H1 (cell line): ENCODE results near the gene RAD51B. TPM values are rescaled to one million over a fixed set of nuclear protein-coding genes. Genes with fewer than 3 reads are reported as not detected.

Experiments
- CTCF ChIA-PET: fragments of 300-600 bp; sonication (Branson Sonifier 250); formaldehyde crosslinking; loops from one replicate; lab custom pipeline; 2021; ENCODE audit not compliant: partially characterized antibody; lab: Charles Lee
- POLR2A ChIA-PET: fragments of 300-600 bp; sonication (Branson Sonifier 250); formaldehyde crosslinking; loops from one replicate; lab custom pipeline; 2021; ENCODE audit warnings: inconsistent platforms; ENCODE audit not compliant: partially characterized antibody; lab: Charles Lee
- DNase-seq, 2 experiments: peaks; one replicate each; pipeline versions ENCODE4 v3.0.0 to v3.0.0-alpha.2; 2010 to 2022; ENCODE audit warnings: low spot score in 2 of 2, low read depth in 1 of 2, mixed read lengths in 1 of 2
- FAIRE-seq: peaks from 2 replicates; lab custom pipeline; 2011; peaks lifted over from hg19 to GRCh38; lab: Jason Lieb, UNC
- H2AFZ ChIP-seq: 2 replicates; pipeline ENCODE4 v1.8.1; 2012; ENCODE audit warnings: low read length, inconsistent platforms
- H2AK5ac ChIP-seq: 2 replicates; pipeline ENCODE4 v1.6.1; 2013; ENCODE audit warnings: low read depth, low read length
- H2BK120ac ChIP-seq: replicated peaks from 2 replicates; pipeline ENCODE3; 2013; ENCODE audit warnings: low read depth, low read length, inconsistent platforms
- H2BK12ac ChIP-seq: 2 replicates; pipeline ENCODE4 v1.6.1; 2013; ENCODE audit warnings: low read depth, low read length
- H2BK15ac ChIP-seq: 2 replicates; pipeline ENCODE4 v1.6.1; 2013; ENCODE audit warnings: low read length
- H2BK20ac ChIP-seq: 2 replicates; pipeline ENCODE4 v1.6.1; 2013; ENCODE audit warnings: low read length
- H2BK5ac ChIP-seq: 2 replicates; pipeline ENCODE4 v1.6.1; 2013; ENCODE audit warnings: low read depth, low read length
- H3K14ac ChIP-seq: 2 replicates; pipeline ENCODE4 v1.6.1; 2013; ENCODE audit warnings: inconsistent platforms; ENCODE audit not compliant: insufficient read length
- H3K18ac ChIP-seq: 2 replicates; pipeline ENCODE4 v1.6.1; 2013; ENCODE audit warnings: low read length; ENCODE audit errors: extremely low read depth
- H3K23ac ChIP-seq: 2 replicates; pipeline ENCODE4 v1.6.1; 2013; ENCODE audit warnings: inconsistent platforms; ENCODE audit not compliant: insufficient read length
- H3K23me2 ChIP-seq: 2 replicates; pipeline ENCODE4 v1.6.1; 2013; ENCODE audit warnings: low read depth, low read length
- H3K27ac ChIP-seq: 2 replicates; pipeline ENCODE4 v1.6.1; 2011; ENCODE audit warnings: low read depth, low read length, inconsistent platforms
- H3K27me3 ChIP-seq, 4 experiments: replicated peaks in 1 of 4; 1 replicate in 1 of 4; 2 replicates in 3 of 4; pipeline versions ENCODE4 v1.6.1 to v1.8.1; 2011 to 2013; ENCODE audit warnings: low read length in 3 of 4, mild to moderate bottlenecking in 3 of 4, inconsistent platforms in 2 of 4, mixed read lengths in 2 of 4, moderate library complexity in 1 of 4; ENCODE audit not compliant: control insufficient read depth in 3 of 4, insufficient read depth in 3 of 4; ENCODE audit errors: extremely low read depth in 1 of 4
- H3K36me3 ChIP-seq, 4 experiments: 2 replicates each; pipeline versions ENCODE4 v1.6.1 to v1.8.1; 2011 to 2013; ENCODE audit warnings: mild to moderate bottlenecking in 4 of 4, low read length in 3 of 4, moderate library complexity in 2 of 4, control low read depth in 1 of 4, inconsistent platforms in 1 of 4; ENCODE audit not compliant: insufficient read depth in 4 of 4, control insufficient read depth in 2 of 4
- H3K4ac ChIP-seq: replicated peaks from 2 replicates; pipeline ENCODE3; 2013; ENCODE audit warnings: low read length, low read depth, mixed read lengths, inconsistent platforms; ENCODE audit not compliant: insufficient read length
- H3K4me1 ChIP-seq, 4 experiments: replicated peaks in 1 of 4; 1 replicate in 1 of 4; 2 replicates in 3 of 4; pipeline versions ENCODE4 v1.6.1 to v1.8.1; 2011 to 2013; ENCODE audit warnings: low read length in 3 of 4, inconsistent platforms in 2 of 4, mixed read lengths in 1 of 4; ENCODE audit not compliant: insufficient read depth in 4 of 4, control insufficient read depth in 3 of 4
- H3K4me2 ChIP-seq, 2 experiments: 2 replicates each; pipeline versions ENCODE4 v1.6.1 to v1.8.1; 2011 to 2013; ENCODE audit warnings: low read depth in 2 of 2, low read length in 2 of 2, control low read depth in 1 of 2, inconsistent platforms in 1 of 2, mild to moderate bottlenecking in 1 of 2; ENCODE audit not compliant: insufficient read depth in 1 of 2
- H3K4me3 ChIP-seq, 4 experiments: fragments of 200-600, 300-600 bp in 1 of 4; sonication (generic), shearing (Covaris generic), sonication (Bioruptor Twin) in 1 of 4; 2 replicates each; pipeline versions ENCODE4 v1.5.1 to v1.8.1; 2011 to 2016; ENCODE audit warnings: low read length in 4 of 4, low read depth in 3 of 4, control low read depth in 2 of 4, inconsistent platforms in 2 of 4, mild to moderate bottlenecking in 2 of 4, mixed read lengths in 1 of 4, moderate library complexity in 1 of 4; ENCODE audit not compliant: insufficient read depth in 2 of 4; ENCODE audit errors: extremely low read depth in 1 of 4
- H3K56ac ChIP-seq: replicated peaks from 2 replicates; pipeline ENCODE3; 2013; ENCODE audit warnings: low read depth, mild to moderate bottlenecking, mixed read lengths, low read length, inconsistent platforms; ENCODE audit not compliant: insufficient read length
- H3K79me1 ChIP-seq: 2 replicates; pipeline ENCODE4 v1.6.1; 2013; ENCODE audit warnings: low read depth, low read length, control low read depth
- H3K79me2 ChIP-seq, 2 experiments: 2 replicates each; pipeline versions ENCODE4 v1.6.1 to v1.8.1; 2012 to 2013; ENCODE audit warnings: low read length in 2 of 2, mild to moderate bottlenecking in 2 of 2, inconsistent platforms in 1 of 2; ENCODE audit not compliant: insufficient read depth in 2 of 2, control insufficient read depth in 1 of 2
- H3K9ac ChIP-seq, 4 experiments: replicated peaks in 1 of 4; 1 replicate in 1 of 4; 2 replicates in 3 of 4; pipeline versions ENCODE4 v1.6.1 to v1.8.1; 2011 to 2013; ENCODE audit warnings: low read depth in 3 of 4, low read length in 3 of 4, control low read depth in 2 of 4, mild to moderate bottlenecking in 2 of 4, moderate library complexity in 2 of 4, inconsistent platforms in 1 of 4; ENCODE audit errors: extremely low read depth in 1 of 4
- H3K9me3 ChIP-seq, 2 experiments: 2 replicates each; pipeline versions ENCODE4 v1.6.1 to v1.8.1; 2012 to 2013; ENCODE audit warnings: mild to moderate bottlenecking in 2 of 2, moderate library complexity in 2 of 2, control low read depth in 1 of 2, inconsistent platforms in 1 of 2, low read depth in 1 of 2, low read length in 1 of 2, mixed read lengths in 1 of 2; ENCODE audit not compliant: insufficient read depth in 2 of 2
- H4K20me1 ChIP-seq, 2 experiments: replicated peaks in 1 of 2; 2 replicates each; pipeline versions ENCODE3 to v1.8.1; 2011 to 2013; ENCODE audit warnings: inconsistent platforms in 2 of 2, low read length in 2 of 2, mild to moderate bottlenecking in 1 of 2; ENCODE audit not compliant: insufficient read depth in 2 of 2, control insufficient read depth in 1 of 2
- H4K5ac ChIP-seq: 2 replicates; pipeline ENCODE4 v1.6.1; 2013; ENCODE audit warnings: low read length, low read depth, mixed read lengths, inconsistent platforms; ENCODE audit not compliant: insufficient read length
- H4K8ac ChIP-seq: 2 replicates; pipeline ENCODE4 v1.8.0; 2013; ENCODE audit warnings: mild to moderate bottlenecking, moderate library complexity, low read length, inconsistent platforms; ENCODE audit not compliant: insufficient read depth; ENCODE audit errors: extremely low read depth
- H4K91ac ChIP-seq: replicated peaks from 2 replicates; pipeline ENCODE3; 2013; ENCODE audit warnings: low read length, mixed read lengths, inconsistent platforms; ENCODE audit not compliant: insufficient read length
- CBX8 ChIP-seq: fragments of 300-800, 300-1000 bp; sonication (generic); IDR thresholded peaks from 2 replicates; pipeline ENCODE4 v1.7.1; 2016; ENCODE audit warnings: low read depth, low read length, borderline replicate concordance
- CHD1 ChIP-seq: IDR thresholded peaks from 2 replicates; pipeline ENCODE4 v1.6.1; 2012; ENCODE audit warnings: low read depth, low read length, improper control_type of control experiment
- JUN ChIP-seq: IDR thresholded peaks from 2 replicates; pipeline ENCODE4 v1.6.1; 2011; ENCODE audit warnings: low read depth, mild to moderate bottlenecking, improper control_type of control experiment, low read length
- JUND ChIP-seq: IDR thresholded peaks from 2 replicates; pipeline ENCODE4 v1.6.1; 2011; ENCODE audit warnings: mild to moderate bottlenecking, improper control_type of control experiment, low read length
- NANOG ChIP-seq: IDR thresholded peaks from 2 replicates; pipeline ENCODE4 v1.6.1; 2011; ENCODE audit warnings: low read length, low read depth, mild to moderate bottlenecking, inconsistent platforms; ENCODE audit not compliant: insufficient read depth, poor library complexity, severe bottlenecking
- POLR2A ChIP-seq, 2 experiments: IDR thresholded peaks; 1 replicate in 1 of 2; 2 replicates in 1 of 2; pipeline ENCODE4 v1.6.1; 2011; ENCODE audit warnings: low read depth in 2 of 2, low read length in 2 of 2, mild to moderate bottlenecking in 2 of 2; ENCODE audit errors: control extremely low read depth in 1 of 2
- SIX5 ChIP-seq: IDR thresholded peaks from 2 replicates; pipeline ENCODE4 v1.6.1; 2011; ENCODE audit warnings: mild to moderate bottlenecking, low read depth, low read length
- TAF1 ChIP-seq: IDR thresholded peaks from 2 replicates; pipeline ENCODE4 v1.6.1; 2011; ENCODE audit warnings: mild to moderate bottlenecking, low read depth, low read length
- TCF12 ChIP-seq: IDR thresholded peaks from 2 replicates; pipeline ENCODE4 v1.6.1; 2011; ENCODE audit warnings: low read depth, mild to moderate bottlenecking, low read length
- WGBS, 2 experiments: shearing (Covaris generic) in 1 of 2; methylation state at CpG; one replicate each; pipeline versions ENCODE4 v1.1.6 to v1.1.7; 2013 to 2015; ENCODE audit warnings: low lambda C conversion rate in 2 of 2, mixed read lengths in 2 of 2, inconsistent platforms in 1 of 2, low coverage in 1 of 2, missing lambda C conversion rate in 1 of 2; ENCODE audit not compliant: insufficient replicate concordance in 2 of 2, insufficient coverage in 1 of 2, insufficient read length in 1 of 2; ENCODE audit errors: extremely low coverage in 1 of 2, missing lambda C conversion rate in 1 of 2; 5-methylcytosine and 5-hydroxymethylcytosine counted together
- polyA plus RNA-seq, 7 experiments: library from polyadenylated mRNA; depleted of rRNA in 3 of 7; stranded (reverse) in 5 of 7; unstranded in 2 of 7; fragments of >200 nt in 5 of 7; fragments of 200-250 nt in 2 of 7; gene quantifications; 1 replicate in 5 of 7; 2 replicates in 1 of 7; 4 replicates in 1 of 7; pipeline versions ENCODE4 v1.2.1 to v1.2.3, GENCODE V29; 2011 to 2013; ENCODE audit warnings: missing spikeins in 2 of 7, mixed read lengths in 2 of 7
- total RNA-seq: library from RNA; stranded (reverse); fragmentation: NEBNext Ultra II Directional; extraction: Animal tissue kit (Norgen Biotek cat#: 25700); gene quantifications from 2 replicates; pipeline ENCODE4 v1.2.1, GENCODE V29; 2021
- TF ChIP-seq, protein P1 (sequence below): IDR thresholded peaks from 2 replicates; pipeline ENCODE4 v1.6.1; 2011; ENCODE audit warnings: low read length, improper control_type of control experiment
- TF ChIP-seq, protein P2 (sequence below): IDR thresholded peaks from 2 replicates; pipeline ENCODE4 v1.6.1; 2012; ENCODE audit warnings: inconsistent platforms

RAD51B gene
- total and polyA plus RNA-seq, 2 of the 8 experiments (the other 6 are each of a cell fraction or from before 2014, with no cell fraction given): 3.9 to 14.9 TPM

DNA sequence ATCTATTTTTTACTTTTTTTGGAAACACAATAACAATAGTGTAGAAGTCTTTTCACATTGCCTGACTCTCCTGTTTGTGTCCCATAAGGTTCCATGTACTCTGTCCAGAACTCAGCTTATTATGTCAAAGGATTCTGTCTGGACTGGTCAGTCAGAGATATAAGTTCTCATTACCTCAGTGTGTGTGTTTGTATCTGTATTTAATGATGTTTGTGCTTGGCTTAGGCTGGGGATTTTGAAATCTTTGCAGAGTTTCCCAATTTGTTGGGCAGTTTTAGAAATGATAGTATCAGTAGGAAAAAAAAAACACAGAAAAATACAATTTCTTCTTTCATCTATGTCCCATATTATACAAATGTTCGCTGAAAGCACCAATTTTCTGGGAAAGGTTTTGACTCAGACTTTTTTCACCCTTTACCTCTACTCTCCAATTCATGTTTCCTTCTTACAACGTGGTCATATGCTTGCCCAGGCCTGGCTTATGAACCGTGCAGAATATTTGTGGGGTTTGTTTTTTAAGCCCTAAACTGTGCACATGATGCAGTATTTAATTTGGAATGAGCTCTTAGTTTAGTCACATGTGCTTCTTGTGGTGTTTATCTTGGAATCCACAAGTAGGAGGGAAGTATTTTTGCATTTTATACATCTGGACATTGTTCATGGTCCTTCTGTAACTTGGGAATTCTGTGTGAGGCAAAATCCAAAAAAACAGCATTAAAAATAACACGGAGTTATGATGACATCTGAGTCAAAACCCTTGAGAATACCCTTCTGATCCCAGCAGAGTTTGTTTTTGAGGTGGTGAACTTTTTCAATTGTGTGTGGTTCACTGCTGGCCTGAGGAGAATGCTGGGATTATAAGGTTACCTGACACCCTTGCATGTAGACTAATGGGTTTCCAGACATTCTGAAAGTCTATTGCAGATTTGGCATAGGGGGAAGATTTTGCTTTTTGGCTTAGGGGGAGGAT is 121.2 kb downstream of the RAD51B start:
- Histone ChIP-seq H2AK5ac (no peak overlapping the region), H3K23me2 (no peaks in the 10 kb centered on the region), H4K5ac (no peak overlapping the region), H3K23ac (no peak overlapping the region), H4K20me1 (no peaks in the 10 kb centered on the region), H4K91ac (peak overlapping the region; percentile 34), H3K4me2 (no peak overlapping the region), H3K9ac (no peak overlapping the region), H2BK120ac (peak overlapping the region; percentile 12), H3K9me3 (no peaks in the 10 kb centered on the region), H3K79me2 (no peaks in the 10 kb centered on the region), H3K18ac (no peak overlapping the region), H3K4ac (no peak overlapping the region), H2BK5ac (no peak overlapping the region), H3K56ac (no peak overlapping the region), H3K79me1 (no peaks in the 10 kb centered on the region), H3K4me3 (no peak overlapping the region), H2AFZ (no peak overlapping the region), H3K27ac (no peak overlapping the region), H3K4me1 (peaks cover 5 to 23% (median 12%) of the 10 kb centered on the region in 4 experiments; a peak in 6 of 7 replicates), H2BK12ac (no peak overlapping the region), H2BK20ac (no peak overlapping the region), H3K36me3 (no peaks in the 10 kb centered on the region), H4K8ac (no peak overlapping the region), H2BK15ac (no peak overlapping the region), H3K14ac (no peak overlapping the region), H3K27me3 (no peaks in the 10 kb centered on the region)
- CTCF ChIA-PET: interaction anchor here (0.6 to 2.7 kb wide), 5 partner anchors 8 to 884 kb away, joined by 3 to 12 read pairs (median 3); no protein-coding TSS in a partner anchor
- WGBS, 2 experiments: 79% methylated on average over 4 of the region's 4 CpGs; no CpG with 5 or more reads in 1 of the 2 experiments
- FAIRE-seq (peak; percentile 79), DNase-seq (no peak)
- POLR2A ChIA-PET: no interaction called here
- TF ChIP-seq CHD1 (no peak), NANOG (no peak), POLR2A (IDR thresholded peaks at IDR 0.05; ENCODE audit: control extremely low read depth in 1 of 2, low read depth in 2 of 2, low read length in 2 of 2) (no peak), JUND (no peak), TAF1 (no peak), CBX8 (no peak), SIX5 (no peak), TCF12 (no peak), JUN (no peak)
- TF ChIP-seq, protein P1, sequence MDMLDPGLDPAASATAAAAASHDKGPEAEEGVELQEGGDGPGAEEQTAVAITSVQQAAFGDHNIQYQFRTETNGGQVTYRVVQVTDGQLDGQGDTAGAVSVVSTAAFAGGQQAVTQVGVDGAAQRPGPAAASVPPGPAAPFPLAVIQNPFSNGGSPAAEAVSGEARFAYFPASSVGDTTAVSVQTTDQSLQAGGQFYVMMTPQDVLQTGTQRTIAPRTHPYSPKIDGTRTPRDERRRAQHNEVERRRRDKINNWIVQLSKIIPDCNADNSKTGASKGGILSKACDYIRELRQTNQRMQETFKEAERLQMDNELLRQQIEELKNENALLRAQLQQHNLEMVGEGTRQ: no peak
- TF ChIP-seq, protein P2, sequence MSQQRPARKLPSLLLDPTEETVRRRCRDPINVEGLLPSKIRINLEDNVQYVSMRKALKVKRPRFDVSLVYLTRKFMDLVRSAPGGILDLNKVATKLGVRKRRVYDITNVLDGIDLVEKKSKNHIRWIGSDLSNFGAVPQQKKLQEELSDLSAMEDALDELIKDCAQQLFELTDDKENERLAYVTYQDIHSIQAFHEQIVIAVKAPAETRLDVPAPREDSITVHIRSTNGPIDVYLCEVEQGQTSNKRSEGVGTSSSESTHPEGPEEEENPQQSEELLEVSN: no peak
